ENCODE data around the gene SDC3.

Gene SDC3

DNA sequence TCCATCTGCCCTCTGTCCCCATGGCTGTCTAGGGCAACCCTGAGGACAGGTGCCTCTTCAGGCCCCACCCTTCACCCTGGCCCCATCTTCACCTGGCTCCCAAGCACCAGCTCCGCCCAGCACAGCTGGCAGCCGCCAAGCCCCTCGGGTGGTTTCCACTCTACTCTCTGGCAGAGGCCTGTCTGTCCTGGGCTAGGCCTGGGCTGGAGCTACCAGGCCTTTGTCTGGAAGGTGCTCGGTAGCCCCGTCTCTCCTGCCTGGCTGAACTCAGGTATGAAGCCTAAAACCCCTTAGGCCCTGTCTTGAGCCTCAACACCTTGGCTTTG lies 17.4 kb downstream of the SDC3 start:
- TF ChIP-seq CTCF (IDR thresholded peaks at IDR 0.05): no peak
- no peak for TF ChIP-seq ZFX (IDR thresholded peaks at IDR 0.05; ENCODE audit: borderline replicate concordance)
- H3K27ac ChIP-seq: no peak overlapping the region

GRCh38 chr1:30890502-30891226 lies 17.9 kb downstream of the SDC3 start:
- H3K27ac ChIP-seq: no peak overlapping the region
- TF ChIP-seq CTCF (IDR thresholded peaks at IDR 0.05) (no peak), ZFX (IDR thresholded peaks at IDR 0.05; ENCODE audit: borderline replicate concordance) (no peak)

- TF ChIP-seq CTCF (IDR thresholded peaks at IDR 0.05) (no peak), ZFX (IDR thresholded peaks at IDR 0.05; ENCODE audit: borderline replicate concordance) (no peak)
- H3K27ac ChIP-seq: no peak overlapping the region
Observed at GRCh38 chr1:30889511-30889910, 19.0 kb downstream of the SDC3 start.

- H3K27ac ChIP-seq: no peak overlapping the region
- TF ChIP-seq ZFX (IDR thresholded peaks at IDR 0.05; ENCODE audit: borderline replicate concordance): no peak
Observed at GRCh38 chr1:30888975-30889374, 19.6 kb downstream of the SDC3 start.

GRCh38 chr1:30888391-30888790 lies 20.2 kb downstream of the SDC3 start:
- H3K27ac ChIP-seq: no peak overlapping the region

DNA sequence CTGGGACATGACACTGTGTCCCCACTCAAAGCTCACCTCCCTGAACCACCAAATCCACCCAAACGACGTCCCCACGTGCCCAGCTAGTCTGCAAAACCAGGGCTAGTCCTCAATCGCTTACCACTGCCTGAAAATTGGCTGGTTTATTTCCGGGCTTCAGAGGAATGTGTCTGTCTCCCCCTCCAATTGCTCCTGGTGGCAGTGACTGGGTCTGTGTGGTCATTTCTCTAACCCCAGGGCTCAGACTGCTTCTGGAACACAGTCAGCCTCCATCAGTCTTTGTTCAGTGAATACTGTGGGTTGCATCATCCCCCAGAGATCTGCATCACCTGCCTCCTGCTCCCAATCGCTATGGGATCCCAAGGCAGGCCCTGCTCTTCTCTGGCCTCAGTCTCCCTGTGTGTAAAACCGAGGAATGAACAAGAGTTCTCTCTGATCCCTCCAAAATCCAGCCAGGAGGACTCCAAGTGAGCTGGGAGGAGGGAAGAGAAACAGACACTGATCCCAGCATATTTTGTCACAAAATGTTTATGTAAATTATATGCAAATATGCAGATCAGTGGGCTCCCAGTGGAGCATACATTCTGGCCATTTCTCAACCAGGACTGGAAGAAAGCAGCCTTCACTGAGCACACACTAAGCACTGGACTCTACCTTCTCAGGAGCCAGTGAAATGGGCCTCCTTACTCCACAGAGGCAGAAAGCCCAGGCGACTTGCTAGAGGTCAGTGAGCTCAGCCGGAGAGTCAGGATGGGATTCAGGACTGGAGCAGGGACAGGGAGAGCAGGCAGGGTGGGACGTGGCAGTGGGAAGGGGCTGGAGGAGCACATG lies 20.9 kb downstream of the SDC3 start:
- no peak for TF ChIP-seq CTCF (IDR thresholded peaks at IDR 0.05)
- TF ChIP-seq ZFX (IDR thresholded peaks at IDR 0.05; ENCODE audit: borderline replicate concordance): no peak
- H3K27ac ChIP-seq: no peak overlapping the region

More at GRCh38 chr1:30888391-30888790, 20.2 kb downstream of the SDC3 start:
- TF ChIP-seq CTCF (IDR thresholded peaks at IDR 0.05) (no peak), ZFX (IDR thresholded peaks at IDR 0.05; ENCODE audit: borderline replicate concordance) (no peak)

DNA sequence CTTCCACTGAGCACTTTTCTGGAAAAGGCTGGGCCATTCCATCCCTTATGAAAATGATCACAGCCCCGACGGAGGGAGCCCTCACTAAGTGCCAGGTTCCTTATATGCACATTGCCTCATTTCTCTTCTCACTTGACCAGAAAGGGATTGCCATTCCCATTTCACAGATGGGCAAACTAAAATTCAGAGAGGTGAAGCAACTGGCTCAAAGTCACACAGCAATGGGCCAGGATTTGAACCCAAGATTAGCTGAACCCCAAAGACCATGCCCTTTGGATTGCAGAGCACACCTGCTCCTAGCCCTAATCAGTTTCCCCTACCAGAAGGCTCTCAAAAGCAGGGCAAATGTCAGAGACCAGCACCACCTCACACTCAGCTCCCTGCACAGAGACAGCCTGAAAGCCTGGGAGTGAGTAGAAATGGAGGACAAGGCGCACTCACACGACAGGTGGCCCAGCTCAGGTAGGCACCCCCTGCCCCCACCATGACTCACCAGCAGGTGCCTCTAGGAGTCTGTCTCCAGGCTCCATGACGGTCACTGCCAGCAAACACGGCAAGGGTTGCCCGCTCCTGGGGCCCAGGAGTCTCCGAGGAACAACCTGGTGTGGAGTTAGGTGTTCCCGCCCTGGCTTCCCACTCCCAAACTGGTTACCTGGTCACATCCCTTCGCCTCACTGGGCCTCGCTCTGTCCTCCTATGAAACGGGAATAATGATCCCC lies 21.7 kb downstream of the SDC3 start:
- TF ChIP-seq CTCF (IDR thresholded peaks at IDR 0.05) (no peak), ZFX (IDR thresholded peaks at IDR 0.05; ENCODE audit: borderline replicate concordance) (no peak)
- no peak overlapping the region for H3K27ac ChIP-seq
